H1 (cell line): ENCODE data around the gene FKBP5. TPM values are rescaled to one million over a fixed set of nuclear protein-coding genes. Genes with fewer than 3 reads are reported as not detected.
A peak's percentile ranks its signal among the peaks of the same experiment; 100 is the strongest.

ENCODE experiments used
- CTCF ChIA-PET: fragments of 300-600 bp; sonication (Branson Sonifier 250); formaldehyde crosslinking; loops from one replicate; lab custom pipeline; 2021; ENCODE audit not compliant: partially characterized antibody; lab: Charles Lee
- POLR2A ChIA-PET: fragments of 300-600 bp; sonication (Branson Sonifier 250); formaldehyde crosslinking; loops from one replicate; lab custom pipeline; 2021; ENCODE audit warnings: inconsistent platforms; ENCODE audit not compliant: partially characterized antibody; lab: Charles Lee
- DNase-seq, 2 experiments: peaks; one replicate each; pipeline versions ENCODE4 v3.0.0 to v3.0.0-alpha.2; 2010 to 2022; ENCODE audit warnings: low spot score in 2 of 2, low read depth in 1 of 2, mixed read lengths in 1 of 2
- FAIRE-seq: peaks from 2 replicates; lab custom pipeline; 2011; peaks lifted over from hg19 to GRCh38; lab: Jason Lieb, UNC
- H2AFZ ChIP-seq: 2 replicates; pipeline ENCODE4 v1.8.1; 2012; ENCODE audit warnings: low read length, inconsistent platforms
- H2AK5ac ChIP-seq: 2 replicates; pipeline ENCODE4 v1.6.1; 2013; ENCODE audit warnings: low read depth, low read length
- H2BK120ac ChIP-seq: replicated peaks from 2 replicates; pipeline ENCODE3; 2013; ENCODE audit warnings: low read depth, low read length, inconsistent platforms
- H2BK12ac ChIP-seq: 2 replicates; pipeline ENCODE4 v1.6.1; 2013; ENCODE audit warnings: low read depth, low read length
- H2BK15ac ChIP-seq: 2 replicates; pipeline ENCODE4 v1.6.1; 2013; ENCODE audit warnings: low read length
- H2BK20ac ChIP-seq: 2 replicates; pipeline ENCODE4 v1.6.1; 2013; ENCODE audit warnings: low read length
- H2BK5ac ChIP-seq: 2 replicates; pipeline ENCODE4 v1.6.1; 2013; ENCODE audit warnings: low read depth, low read length
- H3K14ac ChIP-seq: 2 replicates; pipeline ENCODE4 v1.6.1; 2013; ENCODE audit warnings: inconsistent platforms; ENCODE audit not compliant: insufficient read length
- H3K18ac ChIP-seq: 2 replicates; pipeline ENCODE4 v1.6.1; 2013; ENCODE audit warnings: low read length; ENCODE audit errors: extremely low read depth
- H3K23ac ChIP-seq: 2 replicates; pipeline ENCODE4 v1.6.1; 2013; ENCODE audit warnings: inconsistent platforms; ENCODE audit not compliant: insufficient read length
- H3K23me2 ChIP-seq: 2 replicates; pipeline ENCODE4 v1.6.1; 2013; ENCODE audit warnings: low read depth, low read length
- H3K27ac ChIP-seq: 2 replicates; pipeline ENCODE4 v1.6.1; 2011; ENCODE audit warnings: low read depth, low read length, inconsistent platforms
- H3K27me3 ChIP-seq, 4 experiments: replicated peaks in 1 of 4; 1 replicate in 1 of 4; 2 replicates in 3 of 4; pipeline versions ENCODE4 v1.6.1 to v1.8.1; 2011 to 2013; ENCODE audit warnings: low read length in 3 of 4, mild to moderate bottlenecking in 3 of 4, inconsistent platforms in 2 of 4, mixed read lengths in 2 of 4, moderate library complexity in 1 of 4; ENCODE audit not compliant: control insufficient read depth in 3 of 4, insufficient read depth in 3 of 4; ENCODE audit errors: extremely low read depth in 1 of 4
- H3K36me3 ChIP-seq, 4 experiments: 2 replicates each; pipeline versions ENCODE4 v1.6.1 to v1.8.1; 2011 to 2013; ENCODE audit warnings: mild to moderate bottlenecking in 4 of 4, low read length in 3 of 4, moderate library complexity in 2 of 4, control low read depth in 1 of 4, inconsistent platforms in 1 of 4; ENCODE audit not compliant: insufficient read depth in 4 of 4, control insufficient read depth in 2 of 4
- H3K4ac ChIP-seq: replicated peaks from 2 replicates; pipeline ENCODE3; 2013; ENCODE audit warnings: low read length, low read depth, mixed read lengths, inconsistent platforms; ENCODE audit not compliant: insufficient read length
- H3K4me1 ChIP-seq, 4 experiments: replicated peaks in 1 of 4; 1 replicate in 1 of 4; 2 replicates in 3 of 4; pipeline versions ENCODE4 v1.6.1 to v1.8.1; 2011 to 2013; ENCODE audit warnings: low read length in 3 of 4, inconsistent platforms in 2 of 4, mixed read lengths in 1 of 4; ENCODE audit not compliant: insufficient read depth in 4 of 4, control insufficient read depth in 3 of 4
- H3K4me2 ChIP-seq, 2 experiments: 2 replicates each; pipeline versions ENCODE4 v1.6.1 to v1.8.1; 2011 to 2013; ENCODE audit warnings: low read depth in 2 of 2, low read length in 2 of 2, control low read depth in 1 of 2, inconsistent platforms in 1 of 2, mild to moderate bottlenecking in 1 of 2; ENCODE audit not compliant: insufficient read depth in 1 of 2
- H3K4me3 ChIP-seq, 4 experiments: fragments of 200-600, 300-600 bp in 1 of 4; sonication (generic), shearing (Covaris generic), sonication (Bioruptor Twin) in 1 of 4; 2 replicates each; pipeline versions ENCODE4 v1.5.1 to v1.8.1; 2011 to 2016; ENCODE audit warnings: low read length in 4 of 4, low read depth in 3 of 4, control low read depth in 2 of 4, inconsistent platforms in 2 of 4, mild to moderate bottlenecking in 2 of 4, mixed read lengths in 1 of 4, moderate library complexity in 1 of 4; ENCODE audit not compliant: insufficient read depth in 2 of 4; ENCODE audit errors: extremely low read depth in 1 of 4
- H3K56ac ChIP-seq: replicated peaks from 2 replicates; pipeline ENCODE3; 2013; ENCODE audit warnings: low read depth, mild to moderate bottlenecking, mixed read lengths, low read length, inconsistent platforms; ENCODE audit not compliant: insufficient read length
- H3K79me1 ChIP-seq: 2 replicates; pipeline ENCODE4 v1.6.1; 2013; ENCODE audit warnings: low read depth, low read length, control low read depth
- H3K79me2 ChIP-seq, 2 experiments: 2 replicates each; pipeline versions ENCODE4 v1.6.1 to v1.8.1; 2012 to 2013; ENCODE audit warnings: low read length in 2 of 2, mild to moderate bottlenecking in 2 of 2, inconsistent platforms in 1 of 2; ENCODE audit not compliant: insufficient read depth in 2 of 2, control insufficient read depth in 1 of 2
- H3K9ac ChIP-seq, 4 experiments: replicated peaks in 1 of 4; 1 replicate in 1 of 4; 2 replicates in 3 of 4; pipeline versions ENCODE4 v1.6.1 to v1.8.1; 2011 to 2013; ENCODE audit warnings: low read depth in 3 of 4, low read length in 3 of 4, control low read depth in 2 of 4, mild to moderate bottlenecking in 2 of 4, moderate library complexity in 2 of 4, inconsistent platforms in 1 of 4; ENCODE audit errors: extremely low read depth in 1 of 4
- H3K9me3 ChIP-seq, 2 experiments: 2 replicates each; pipeline versions ENCODE4 v1.6.1 to v1.8.1; 2012 to 2013; ENCODE audit warnings: mild to moderate bottlenecking in 2 of 2, moderate library complexity in 2 of 2, control low read depth in 1 of 2, inconsistent platforms in 1 of 2, low read depth in 1 of 2, low read length in 1 of 2, mixed read lengths in 1 of 2; ENCODE audit not compliant: insufficient read depth in 2 of 2
- H4K20me1 ChIP-seq, 2 experiments: replicated peaks in 1 of 2; 2 replicates each; pipeline versions ENCODE3 to v1.8.1; 2011 to 2013; ENCODE audit warnings: inconsistent platforms in 2 of 2, low read length in 2 of 2, mild to moderate bottlenecking in 1 of 2; ENCODE audit not compliant: insufficient read depth in 2 of 2, control insufficient read depth in 1 of 2
- H4K5ac ChIP-seq: 2 replicates; pipeline ENCODE4 v1.6.1; 2013; ENCODE audit warnings: low read length, low read depth, mixed read lengths, inconsistent platforms; ENCODE audit not compliant: insufficient read length
- H4K8ac ChIP-seq: 2 replicates; pipeline ENCODE4 v1.8.0; 2013; ENCODE audit warnings: mild to moderate bottlenecking, moderate library complexity, low read length, inconsistent platforms; ENCODE audit not compliant: insufficient read depth; ENCODE audit errors: extremely low read depth
- H4K91ac ChIP-seq: replicated peaks from 2 replicates; pipeline ENCODE3; 2013; ENCODE audit warnings: low read length, mixed read lengths, inconsistent platforms; ENCODE audit not compliant: insufficient read length
- ASH2L ChIP-seq: fragments of 200-600, 300-600 bp; sonication (generic); IDR thresholded peaks from one replicate; pipeline ENCODE4 v1.7.1; 2017; ENCODE audit warnings: low read length
- BCL11A ChIP-seq, 2 experiments: IDR thresholded peaks; one replicate each; pipeline ENCODE4 v1.6.1; 2011; ENCODE audit warnings: low read depth in 2 of 2, low read length in 2 of 2, mild to moderate bottlenecking in 2 of 2
- CHD1 ChIP-seq: IDR thresholded peaks from 2 replicates; pipeline ENCODE4 v1.6.1; 2012; ENCODE audit warnings: low read depth, low read length, improper control_type of control experiment
- EZH2 ChIP-seq: fragments of 200-600 bp; sonication (generic); IDR thresholded peaks from 2 replicates; pipeline ENCODE4 v1.7.1; 2012; ENCODE audit warnings: low read depth, mild to moderate bottlenecking, moderate library complexity, low read length, inconsistent platforms; ENCODE audit not compliant: severe bottlenecking
- GABPA ChIP-seq: IDR thresholded peaks from 2 replicates; pipeline ENCODE4 v1.6.1; 2011; ENCODE audit warnings: mild to moderate bottlenecking, low read length, moderate library complexity, borderline replicate concordance; ENCODE audit not compliant: insufficient read depth
- HDAC6 ChIP-seq: IDR thresholded peaks from one replicate; pipeline ENCODE4 v1.7.1; 2012; ENCODE audit warnings: low read depth, mild to moderate bottlenecking, inconsistent platforms, low read length, moderate library complexity
- JUN ChIP-seq: IDR thresholded peaks from 2 replicates; pipeline ENCODE4 v1.6.1; 2011; ENCODE audit warnings: low read depth, mild to moderate bottlenecking, improper control_type of control experiment, low read length
- SIX5 ChIP-seq: IDR thresholded peaks from 2 replicates; pipeline ENCODE4 v1.6.1; 2011; ENCODE audit warnings: mild to moderate bottlenecking, low read depth, low read length
- SP1 ChIP-seq: IDR thresholded peaks from 2 replicates; pipeline ENCODE4 v1.6.1; 2011; ENCODE audit warnings: low read depth, low read length
- SP4 ChIP-seq: IDR thresholded peaks from 2 replicates; pipeline ENCODE4 v1.6.1; 2012; ENCODE audit warnings: low read length, inconsistent platforms
- TAF1 ChIP-seq: IDR thresholded peaks from 2 replicates; pipeline ENCODE4 v1.6.1; 2011; ENCODE audit warnings: mild to moderate bottlenecking, low read depth, low read length
- TEAD4 ChIP-seq: IDR thresholded peaks from 2 replicates; pipeline ENCODE4 v1.6.1; 2012; ENCODE audit warnings: low read depth, low read length, inconsistent platforms, mixed read lengths
- WGBS, 2 experiments: shearing (Covaris generic) in 1 of 2; methylation state at CpG; one replicate each; pipeline versions ENCODE4 v1.1.6 to v1.1.7; 2013 to 2015; ENCODE audit warnings: low lambda C conversion rate in 2 of 2, mixed read lengths in 2 of 2, inconsistent platforms in 1 of 2, low coverage in 1 of 2, missing lambda C conversion rate in 1 of 2; ENCODE audit not compliant: insufficient replicate concordance in 2 of 2, insufficient coverage in 1 of 2, insufficient read length in 1 of 2; ENCODE audit errors: extremely low coverage in 1 of 2, missing lambda C conversion rate in 1 of 2; 5-methylcytosine and 5-hydroxymethylcytosine counted together
- polyA plus RNA-seq, 7 experiments: library from polyadenylated mRNA; depleted of rRNA in 3 of 7; stranded (reverse) in 5 of 7; unstranded in 2 of 7; fragments of >200 nt in 5 of 7; fragments of 200-250 nt in 2 of 7; gene quantifications; 1 replicate in 5 of 7; 2 replicates in 1 of 7; 4 replicates in 1 of 7; pipeline versions ENCODE4 v1.2.1 to v1.2.3, GENCODE V29; 2011 to 2013; ENCODE audit warnings: missing spikeins in 2 of 7, mixed read lengths in 2 of 7
- total RNA-seq: library from RNA; stranded (reverse); fragmentation: NEBNext Ultra II Directional; extraction: Animal tissue kit (Norgen Biotek cat#: 25700); gene quantifications from 2 replicates; pipeline ENCODE4 v1.2.1, GENCODE V29; 2021
- TF ChIP-seq, protein P1 (sequence below), 3 experiments: IDR thresholded peaks; 1 replicate in 2 of 3; 2 replicates in 1 of 3; pipeline versions ENCODE4 v1.5.1 to v1.6.1; 2011; ENCODE audit warnings: low read length in 3 of 3, mild to moderate bottlenecking in 3 of 3, inconsistent platforms in 2 of 3, low read depth in 1 of 3, moderate library complexity in 1 of 3; ENCODE audit not compliant: insufficient read depth in 1 of 3; ENCODE audit errors: control extremely low read depth in 1 of 3

Gene FKBP5
- total and polyA plus RNA-seq, 2 of the 8 experiments (the other 6 are each of a cell fraction or from before 2014, with no cell fraction given): 14.3 to 40.4 TPM

DNA sequence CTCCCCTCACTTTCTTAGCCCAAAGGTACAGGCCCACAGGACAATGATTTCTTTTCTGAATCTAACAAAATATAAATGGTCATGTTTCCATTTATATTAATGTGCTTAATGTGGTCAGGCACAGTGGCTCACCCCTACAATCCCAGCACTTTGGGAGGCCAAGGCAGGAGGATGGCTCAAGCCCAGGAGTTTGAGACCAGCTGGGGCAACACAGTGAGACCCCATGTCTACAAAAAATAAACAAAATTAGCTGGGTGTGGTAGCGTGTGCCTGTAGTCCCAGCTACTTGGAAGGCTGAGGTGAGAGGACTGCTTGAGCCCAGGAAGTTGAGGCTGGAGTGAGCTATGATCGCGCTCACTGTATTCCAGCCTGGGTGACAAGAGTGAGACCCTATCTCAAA, 98.8 kb downstream of the FKBP5 start:
- ChIA-PET CTCF (interaction anchor here (0.6 to 3.3 kb wide), 9 partner anchors 10 to 147 kb away, joined by 3 to 30 read pairs (median 4); partner anchors contain the start of gene ARMC12), POLR2A (no interaction called here)
- H2BK15ac ChIP-seq: no peak overlapping the region
- H2AK5ac ChIP-seq: no peak overlapping the region
- no peak overlapping the region for H3K4ac ChIP-seq
- H3K4me2 ChIP-seq: no peak overlapping the region
- H4K8ac ChIP-seq: no peak overlapping the region
- H4K91ac ChIP-seq: no peak overlapping the region
- no peak overlapping the region for H2BK20ac ChIP-seq
- no peak overlapping the region for H3K4me3 ChIP-seq
- H3K14ac ChIP-seq: no peak overlapping the region
- no peak overlapping the region for H4K5ac ChIP-seq
- DNase-seq (peak in 1 of 2 experiments; percentile 10), FAIRE-seq (no peak)
- H2AFZ ChIP-seq: no peak overlapping the region
- H3K27ac ChIP-seq: no peak overlapping the region
- H3K4me1 ChIP-seq: no peaks in the 10 kb centered on the region
- peaks cover 0 to 19% (median 3%) of the 10 kb centered on the region in 4 experiments; a peak in 5 of 8 replicates for H3K36me3 ChIP-seq
- no peak overlapping the region for H2BK12ac ChIP-seq
- H3K9me3 ChIP-seq: no peaks in the 10 kb centered on the region
- H4K20me1 ChIP-seq: peaks cover 0 to 2% of the 10 kb centered on the region in 2 experiments
- no peak overlapping the region for H3K56ac ChIP-seq
- H3K18ac ChIP-seq: no peak overlapping the region
- no peak overlapping the region for H3K9ac ChIP-seq
- H3K23me2 ChIP-seq: no peaks in the 10 kb centered on the region
- H3K23ac ChIP-seq: no peak overlapping the region
- H2BK5ac ChIP-seq: no peak overlapping the region
- H3K79me1 ChIP-seq: no peaks in the 10 kb centered on the region
- no peaks in the 10 kb centered on the region for H3K27me3 ChIP-seq
- no peaks in the 10 kb centered on the region for H3K79me2 ChIP-seq
- 86% methylated on average over 3 of the region's 3 CpGs; no CpG with 5 or more reads in 1 of the 2 experiments for WGBS, 2 experiments
- no peak overlapping the region for H2BK120ac ChIP-seq
- TF ChIP-seq TEAD4 (no peak), CHD1 (no peak), JUN (no peak), SIX5 (no peak), SP1 (no peak), GABPA (no peak), BCL11A (IDR thresholded peaks at IDR 0.05; ENCODE audit: low read depth in 2 of 2, low read length in 2 of 2) (no peak), EZH2 (no peak), ASH2L (no peak), HDAC6 (no peak), TAF1 (no peak), SP4 (no peak)
- TF ChIP-seq, protein P1, sequence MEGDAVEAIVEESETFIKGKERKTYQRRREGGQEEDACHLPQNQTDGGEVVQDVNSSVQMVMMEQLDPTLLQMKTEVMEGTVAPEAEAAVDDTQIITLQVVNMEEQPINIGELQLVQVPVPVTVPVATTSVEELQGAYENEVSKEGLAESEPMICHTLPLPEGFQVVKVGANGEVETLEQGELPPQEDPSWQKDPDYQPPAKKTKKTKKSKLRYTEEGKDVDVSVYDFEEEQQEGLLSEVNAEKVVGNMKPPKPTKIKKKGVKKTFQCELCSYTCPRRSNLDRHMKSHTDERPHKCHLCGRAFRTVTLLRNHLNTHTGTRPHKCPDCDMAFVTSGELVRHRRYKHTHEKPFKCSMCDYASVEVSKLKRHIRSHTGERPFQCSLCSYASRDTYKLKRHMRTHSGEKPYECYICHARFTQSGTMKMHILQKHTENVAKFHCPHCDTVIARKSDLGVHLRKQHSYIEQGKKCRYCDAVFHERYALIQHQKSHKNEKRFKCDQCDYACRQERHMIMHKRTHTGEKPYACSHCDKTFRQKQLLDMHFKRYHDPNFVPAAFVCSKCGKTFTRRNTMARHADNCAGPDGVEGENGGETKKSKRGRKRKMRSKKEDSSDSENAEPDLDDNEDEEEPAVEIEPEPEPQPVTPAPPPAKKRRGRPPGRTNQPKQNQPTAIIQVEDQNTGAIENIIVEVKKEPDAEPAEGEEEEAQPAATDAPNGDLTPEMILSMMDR (IDR thresholded peaks at IDR 0.05; ENCODE audit: control extremely low read depth in 1 of 3, insufficient read depth in 1 of 3, low read depth in 1 of 3, low read length in 3 of 3): no peak
